Dendritic cell treated with granulocyte-macrophage colony-stimulating factor and Interleukin-4, amounts not matched to agents 40 ng/mL and 50 ng/mL, for 4 days (primary cell): Measurements from ENCODE around the gene AOAH.

Experiments used
- H3K27ac Mint-ChIP-seq: one replicate; pipeline ENCODE4 v1.8.0; 2022; ENCODE audit warnings: mild to moderate bottlenecking, mixed read lengths
- H3K27me3 Mint-ChIP-seq: one replicate; pipeline ENCODE4 v1.8.0; 2022; ENCODE audit warnings: mild to moderate bottlenecking, mixed read lengths
- H3K36me3 Mint-ChIP-seq: one replicate; pipeline ENCODE4 v1.8.0; 2022; ENCODE audit warnings: low read depth, mixed read lengths
- H3K4me1 Mint-ChIP-seq: one replicate; pipeline ENCODE4 v1.8.0; 2022; ENCODE audit warnings: low read depth, mixed read lengths
- H3K4me3 Mint-ChIP-seq: one replicate; pipeline ENCODE4 v1.8.0; 2022; ENCODE audit warnings: mild to moderate bottlenecking, moderate library complexity, mixed read lengths
- H3K9me3 Mint-ChIP-seq: one replicate; pipeline ENCODE4 v1.8.0; 2022; ENCODE audit warnings: mixed read lengths
- intact Hi-C: fragments of 100-400 bp; cut with micrococcal nuclease; formaldehyde crosslinking; loops from one replicate; pipeline ENCODE4 v1.15.0; 2022

AOAH gene

DNA sequence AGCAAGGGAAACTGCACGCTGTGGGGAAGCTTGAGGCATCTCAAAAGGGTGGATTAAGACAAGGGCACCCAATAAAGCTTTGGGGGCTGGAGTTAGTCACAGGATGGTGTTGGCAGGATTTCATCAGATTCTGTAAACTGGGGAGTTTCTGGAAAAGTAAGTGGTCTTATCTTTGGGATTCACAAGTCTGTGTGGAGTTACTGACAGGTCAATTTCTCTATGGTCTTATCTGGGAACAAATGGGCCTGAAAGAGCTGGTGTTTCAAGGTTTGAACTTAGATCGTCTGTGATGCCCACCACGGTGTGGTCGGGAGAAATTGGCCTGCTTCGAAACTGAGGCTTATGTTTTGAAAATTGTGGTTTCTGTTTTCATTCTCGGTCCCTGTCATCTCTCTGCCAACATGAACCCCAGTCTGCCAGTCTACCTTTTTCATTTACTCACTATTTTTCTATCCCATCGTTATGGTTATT lies 23.8 kb upstream of the AOAH start:
- Mint-ChIP-seq H3K9me3 (no peaks in the 10 kb centered on the region), H3K4me1 (peaks cover 82% of the 10 kb centered on the region), H3K4me3 (no peak overlapping the region), H3K27me3 (no peaks in the 10 kb centered on the region), H3K27ac (peak overlapping the region; percentile 76), H3K36me3 (no peaks in the 10 kb centered on the region)
- intact Hi-C loops = no loop called here

DNA sequence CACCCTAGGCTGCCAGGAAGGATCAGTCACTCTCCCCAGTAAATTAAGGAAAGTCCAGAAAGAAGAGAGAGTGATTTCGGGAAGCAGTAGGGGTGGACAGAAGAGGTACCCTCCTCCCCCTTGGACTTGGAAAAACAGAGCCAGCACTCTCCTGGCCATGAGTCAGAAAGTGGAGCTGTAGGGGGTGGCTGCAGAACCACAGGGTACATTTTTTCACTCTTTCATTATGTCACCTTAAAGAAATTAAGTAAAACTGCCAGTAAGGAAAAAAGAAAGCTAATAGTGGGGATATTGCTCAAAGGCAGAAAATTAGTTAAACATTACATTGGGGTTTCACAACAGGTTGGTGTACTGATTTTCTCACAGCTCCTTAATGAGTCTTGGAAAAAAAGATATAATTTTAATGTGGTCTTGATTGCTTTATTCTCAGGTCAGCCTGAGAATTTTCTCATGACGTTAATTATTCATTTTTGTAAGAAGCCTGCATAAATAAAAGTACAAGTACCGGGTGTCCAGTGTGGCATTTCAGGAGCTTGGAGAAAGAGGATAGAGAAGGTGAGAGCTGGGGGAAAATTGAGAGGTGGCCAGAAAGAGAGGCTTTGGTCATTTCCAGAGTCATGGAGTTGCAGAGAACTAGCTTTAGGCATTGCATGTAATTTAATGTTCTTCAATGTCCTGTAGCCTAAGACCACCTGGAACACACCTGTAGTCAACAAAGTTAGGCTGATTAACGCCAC lies 23.2 kb upstream of the AOAH start:
- Mint-ChIP-seq H3K36me3 (no peaks in the 10 kb centered on the region), H3K27ac (peak overlapping the region; percentile 76), H3K4me1 (peaks cover 83% of the 10 kb centered on the region), H3K4me3 (no peak overlapping the region), H3K27me3 (no peaks in the 10 kb centered on the region), H3K9me3 (no peaks in the 10 kb centered on the region)
- intact Hi-C loops = no loop called here

DNA sequence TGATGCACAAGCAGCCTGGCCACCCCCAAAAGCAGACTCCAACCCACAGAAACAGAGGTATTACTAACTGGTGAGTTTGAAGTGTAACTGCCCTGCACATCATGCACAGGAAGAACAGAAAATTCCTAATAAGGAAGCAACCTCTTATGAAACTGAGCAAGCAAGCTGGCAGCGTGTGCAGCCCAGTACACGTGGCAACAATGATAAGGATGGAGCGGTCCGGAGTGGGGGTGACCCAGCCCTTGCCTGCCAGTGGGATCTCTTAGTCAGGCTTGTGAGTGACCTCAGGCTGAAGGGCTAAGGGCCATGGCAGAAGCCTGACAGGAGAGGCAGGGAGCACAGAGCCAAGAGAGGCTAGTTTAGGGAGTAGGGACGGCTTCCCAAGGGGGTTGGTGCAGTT lies 22.1 kb upstream of the AOAH start:
- Mint-ChIP-seq H3K27ac (peak overlapping the region; percentile 76), H3K36me3 (no peaks in the 10 kb centered on the region), H3K27me3 (no peaks in the 10 kb centered on the region), H3K4me3 (no peak overlapping the region), H3K4me1 (peaks cover 91% of the 10 kb centered on the region), H3K9me3 (no peaks in the 10 kb centered on the region)
- intact Hi-C loops = no loop called here

DNA sequence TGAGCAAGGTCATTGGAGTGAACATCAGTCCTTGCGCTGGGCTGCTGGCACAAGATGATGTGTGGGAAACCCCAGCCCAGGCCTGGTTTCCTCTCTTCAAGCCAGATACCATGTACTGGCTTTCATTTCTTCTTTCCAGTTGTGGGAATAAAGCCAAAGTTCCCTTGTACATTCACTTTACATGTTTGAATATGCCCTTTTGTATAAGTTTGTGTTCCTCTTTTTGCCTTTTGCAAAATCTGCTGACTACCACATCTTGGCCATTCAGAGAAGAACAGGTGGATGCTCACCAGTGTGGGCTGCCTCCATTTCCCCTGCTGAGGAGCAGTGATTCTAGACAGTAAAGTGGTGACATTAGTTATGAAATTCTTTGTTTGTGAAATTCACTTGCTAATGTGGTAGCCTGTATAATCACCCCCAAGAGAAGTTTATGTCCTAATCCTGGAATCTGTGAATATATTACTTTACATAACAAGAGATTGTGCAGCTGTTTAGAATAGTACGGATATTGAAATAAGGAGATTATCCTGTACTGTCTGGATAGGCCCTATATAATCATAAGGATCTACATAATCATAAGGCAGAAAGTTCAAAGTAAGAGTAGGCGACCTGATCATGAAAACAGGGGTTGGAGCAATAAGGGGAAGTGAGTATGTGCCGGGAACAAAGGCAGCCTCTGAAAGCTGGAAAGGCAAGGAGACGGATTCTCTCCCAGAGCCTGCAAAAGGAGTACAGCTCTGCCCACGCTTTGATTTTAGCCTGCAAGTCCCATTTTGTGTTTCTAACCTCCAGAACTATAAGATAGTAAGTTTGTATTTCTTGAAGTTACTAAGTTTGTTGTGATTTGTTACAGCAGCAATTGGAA lies 18.8 kb upstream of the AOAH start:
- intact Hi-C loops = loop anchor here (2.0 kb wide), 1 partner anchor 42 kb away; no protein-coding TSS in a partner anchor
- Mint-ChIP-seq H3K27ac (peak overlapping the region; percentile 82), H3K4me1 (peaks cover 79% of the 10 kb centered on the region), H3K9me3 (no peaks in the 10 kb centered on the region), H3K36me3 (no peaks in the 10 kb centered on the region), H3K4me3 (no peak overlapping the region), H3K27me3 (no peaks in the 10 kb centered on the region)

DNA sequence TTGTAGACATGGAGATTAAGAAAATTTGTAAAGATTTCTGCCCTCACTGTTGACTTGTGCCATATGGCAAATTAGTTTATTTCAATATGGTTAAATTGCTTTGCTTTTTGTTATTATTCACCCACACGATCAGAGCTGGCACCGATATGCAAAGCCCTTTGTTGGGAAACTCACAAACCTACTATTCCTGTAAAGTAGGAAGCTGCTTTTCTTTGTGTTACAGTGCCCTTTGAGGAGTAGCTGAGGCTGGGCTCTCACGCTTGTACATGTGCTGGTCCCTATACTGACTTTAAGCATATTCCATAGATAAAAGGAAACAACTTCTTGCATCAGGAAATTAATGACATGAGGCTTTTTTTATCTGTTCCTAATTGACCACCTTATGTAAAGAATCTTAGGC lies 17.6 kb upstream of the AOAH start:
- Mint-ChIP-seq H3K4me1 (peaks cover 76% of the 10 kb centered on the region), H3K27ac (peak overlapping the region; percentile 82), H3K4me3 (no peak overlapping the region), H3K27me3 (no peaks in the 10 kb centered on the region), H3K9me3 (no peaks in the 10 kb centered on the region), H3K36me3 (no peaks in the 10 kb centered on the region)
- intact Hi-C loops = loop anchor here (2.0 kb wide), 1 partner anchor 43 kb away; no protein-coding TSS in a partner anchor

DNA sequence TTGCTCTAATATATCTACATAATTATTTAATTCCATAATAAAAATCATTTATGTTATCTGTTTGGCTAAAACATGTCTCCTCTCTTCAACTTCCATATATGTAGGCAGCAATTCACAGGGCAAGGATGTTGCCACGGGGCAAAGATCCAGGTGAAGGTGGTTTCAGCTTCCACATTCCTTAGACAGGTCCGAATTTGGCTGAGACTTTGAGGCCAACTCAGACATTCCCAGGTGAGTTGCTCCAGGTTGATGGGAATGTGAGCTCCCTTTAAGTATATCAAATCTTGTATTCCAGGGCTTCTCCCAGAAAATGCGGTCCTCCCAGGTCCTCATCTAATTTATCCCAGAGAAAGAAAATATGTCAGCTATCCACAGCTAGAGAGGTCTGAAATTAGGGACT lies 15.1 kb upstream of the AOAH start:
- Mint-ChIP-seq H3K27me3 (no peaks in the 10 kb centered on the region), H3K4me1 (peaks cover 75% of the 10 kb centered on the region)
- intact Hi-C loops = no loop called here

DNA sequence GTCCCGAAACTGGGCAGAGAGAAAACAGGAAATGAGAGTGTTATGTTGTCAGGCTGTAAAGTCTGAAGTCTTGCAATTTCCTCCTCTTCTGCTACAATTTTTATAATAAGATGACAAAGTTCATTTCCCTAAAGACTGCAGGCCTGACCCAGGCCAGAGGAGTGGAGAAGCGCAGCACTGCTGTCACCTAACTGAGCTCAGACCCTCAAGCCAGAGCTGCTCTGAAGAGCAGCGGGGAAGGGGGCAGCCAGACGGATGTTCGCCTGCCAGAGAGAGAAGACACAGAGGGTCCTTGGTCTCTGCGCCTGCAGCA lies 12.6 kb upstream of the AOAH start:
- Mint-ChIP-seq H3K27ac (peak overlapping the region; percentile 92), H3K4me1 (peaks cover 68% of the 10 kb centered on the region), H3K36me3 (peaks cover 7% of the 10 kb centered on the region), H3K9me3 (peaks cover 5% of the 10 kb centered on the region), H3K4me3 (peak overlapping the region; percentile 80), H3K27me3 (no peaks in the 10 kb centered on the region)
- intact Hi-C loops = no loop called here

More for the DNA sequence above, 15.1 kb upstream of the AOAH start:
- Mint-ChIP-seq H3K9me3 (no peaks in the 10 kb centered on the region), H3K27ac (peak overlapping the region; percentile 39), H3K36me3 (no peaks in the 10 kb centered on the region), H3K4me3 (no peak overlapping the region)

DNA sequence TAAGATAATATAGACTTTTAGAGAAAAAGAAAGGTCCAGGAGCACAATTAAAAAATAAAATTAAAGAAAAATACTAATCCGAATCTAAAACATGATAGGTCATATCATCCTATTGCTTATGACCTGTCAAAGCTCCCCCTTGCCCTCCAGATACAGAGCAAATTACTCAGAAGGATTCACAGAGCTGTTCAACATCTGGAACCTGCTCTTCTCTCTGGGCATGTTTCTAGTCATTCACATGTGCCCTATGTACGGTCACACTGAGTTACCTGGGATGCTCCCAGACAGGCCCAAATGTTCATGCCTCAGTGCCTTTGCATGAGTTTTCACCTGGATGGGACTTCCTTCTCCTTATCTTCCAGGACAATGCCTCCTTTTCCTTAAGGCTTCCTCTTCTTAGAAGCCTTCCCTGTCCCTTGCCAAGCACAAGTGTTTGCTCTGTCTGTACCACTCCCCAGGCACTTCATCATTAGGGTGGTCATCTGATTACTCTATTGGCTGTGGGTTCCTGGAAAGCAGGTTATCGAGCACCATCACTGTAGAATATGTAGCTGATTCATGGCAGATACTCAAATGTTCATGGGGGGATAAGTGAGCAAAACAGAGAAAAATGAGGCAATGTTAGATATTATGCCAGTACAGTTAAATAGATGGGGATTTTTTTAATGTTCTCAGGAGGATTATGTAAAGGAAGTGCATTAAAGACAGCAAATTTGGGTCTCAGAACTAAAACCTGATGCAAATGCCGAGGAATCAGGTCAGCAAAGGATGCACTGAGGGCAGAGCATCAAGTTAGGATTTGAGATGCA lies 12.0 kb upstream of the AOAH start:
- intact Hi-C loops = no loop called here
- H3K9me3 Mint-ChIP-seq = peaks cover 8% of the 10 kb centered on the region
- peaks cover 71% of the 10 kb centered on the region for H3K4me1 Mint-ChIP-seq
- peak overlapping the region; percentile 80 for H3K4me3 Mint-ChIP-seq
- peaks cover 7% of the 10 kb centered on the region for H3K36me3 Mint-ChIP-seq
- H3K27me3 Mint-ChIP-seq = no peaks in the 10 kb centered on the region
- peak overlapping the region; percentile 92 for H3K27ac Mint-ChIP-seq

DNA sequence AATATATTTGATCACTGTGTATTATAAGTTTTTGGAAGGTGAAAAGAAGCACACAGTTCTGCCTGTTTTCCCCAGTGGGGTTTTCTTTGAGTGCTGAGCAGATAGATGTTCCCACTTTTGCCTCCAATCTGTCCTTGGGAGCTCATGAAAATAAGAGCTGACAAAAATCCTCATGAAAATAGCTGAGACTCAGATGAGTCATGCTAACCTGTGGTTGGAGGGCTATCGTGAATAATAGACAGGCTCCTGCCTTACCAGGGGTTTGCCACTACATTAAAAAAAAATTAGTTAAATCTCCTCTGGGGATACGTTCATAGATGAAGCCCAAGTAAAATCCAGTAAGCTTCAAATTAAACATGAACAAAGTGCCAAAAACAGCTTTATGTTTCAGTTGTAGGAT lies 10.9 kb upstream of the AOAH start:
- intact Hi-C loops = no loop called here
- Mint-ChIP-seq H3K4me1 (peaks cover 71% of the 10 kb centered on the region), H3K27ac (peak overlapping the region; percentile 92), H3K36me3 (peaks cover 7% of the 10 kb centered on the region), H3K4me3 (no peak overlapping the region), H3K9me3 (peaks cover 8% of the 10 kb centered on the region), H3K27me3 (no peaks in the 10 kb centered on the region)

DNA sequence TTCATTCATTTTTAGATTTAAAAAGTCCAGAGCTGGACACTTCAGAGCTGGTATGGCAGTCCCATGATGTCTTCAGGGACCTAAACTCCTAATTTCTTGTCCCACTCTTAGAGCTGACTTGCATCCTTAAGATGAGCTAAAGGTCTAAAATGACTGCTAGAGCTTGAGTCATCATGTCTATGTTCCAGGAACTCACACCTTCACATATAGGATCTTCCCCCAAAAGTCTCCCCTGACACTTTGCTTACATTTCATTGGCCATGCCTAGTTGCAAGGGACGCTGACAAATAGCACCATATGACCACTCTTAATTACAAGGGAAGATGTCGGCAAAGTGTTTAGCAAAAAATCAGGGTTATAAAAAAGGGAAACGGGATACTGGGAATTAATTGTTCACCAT lies 10.4 kb upstream of the AOAH start:
- H3K27ac Mint-ChIP-seq = no peak overlapping the region
- intact Hi-C loops = no loop called here
- no peaks in the 10 kb centered on the region for H3K27me3 Mint-ChIP-seq
- peaks cover 7% of the 10 kb centered on the region for H3K36me3 Mint-ChIP-seq
- H3K4me3 Mint-ChIP-seq = no peak overlapping the region
- H3K9me3 Mint-ChIP-seq = peaks cover 8% of the 10 kb centered on the region
- peaks cover 68% of the 10 kb centered on the region for H3K4me1 Mint-ChIP-seq

DNA sequence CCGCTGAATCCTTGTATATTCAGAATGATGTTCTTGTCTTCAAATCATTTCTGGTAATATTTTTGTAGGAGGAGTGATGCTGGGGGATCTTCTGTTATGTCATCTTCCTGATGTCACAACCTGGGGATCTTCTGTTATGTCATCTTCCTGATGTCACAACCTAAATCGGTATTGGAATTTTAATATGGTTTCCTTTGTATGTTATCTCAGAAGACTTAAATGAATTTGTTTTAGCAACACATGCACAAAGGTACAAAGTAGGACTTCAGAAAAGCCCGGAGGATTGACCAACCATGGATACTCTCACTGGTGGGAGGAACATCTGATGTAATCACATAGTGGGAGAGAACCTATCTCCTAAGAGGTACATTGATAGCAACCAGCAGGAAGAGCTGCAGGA lies 9.1 kb upstream of the AOAH start:
- H3K36me3 Mint-ChIP-seq = peaks cover 7% of the 10 kb centered on the region
- intact Hi-C loops = no loop called here
- peaks cover 8% of the 10 kb centered on the region for H3K9me3 Mint-ChIP-seq
- H3K27ac Mint-ChIP-seq = peak overlapping the region; percentile 35
- H3K4me1 Mint-ChIP-seq = peaks cover 62% of the 10 kb centered on the region
- H3K27me3 Mint-ChIP-seq = no peaks in the 10 kb centered on the region
- no peak overlapping the region for H3K4me3 Mint-ChIP-seq

DNA sequence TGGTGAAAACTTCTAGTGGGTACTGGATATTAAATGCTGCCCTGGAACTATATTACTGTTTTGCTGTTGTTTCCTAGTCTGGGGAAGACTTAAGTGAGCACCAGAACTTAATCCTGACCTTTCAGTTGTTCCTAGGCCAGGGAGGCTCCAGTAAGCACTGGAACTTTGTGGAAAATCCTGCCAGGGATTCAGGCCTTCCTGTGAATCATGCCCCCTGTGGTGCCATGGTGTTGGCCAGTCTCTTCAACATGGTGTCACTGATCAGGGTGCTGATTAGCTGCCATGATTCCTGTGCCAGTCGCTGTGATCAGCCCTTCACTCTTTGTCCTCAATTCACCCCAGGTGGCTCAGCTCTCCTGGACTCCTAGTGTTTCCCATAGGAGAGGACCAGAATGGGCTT lies 8.5 kb upstream of the AOAH start:
- Mint-ChIP-seq H3K4me3 (no peak overlapping the region), H3K27me3 (no peaks in the 10 kb centered on the region), H3K27ac (peak overlapping the region; percentile 35), H3K4me1 (peaks cover 60% of the 10 kb centered on the region), H3K9me3 (peaks cover 8% of the 10 kb centered on the region), H3K36me3 (peaks cover 7% of the 10 kb centered on the region)
- intact Hi-C loops = no loop called here

DNA sequence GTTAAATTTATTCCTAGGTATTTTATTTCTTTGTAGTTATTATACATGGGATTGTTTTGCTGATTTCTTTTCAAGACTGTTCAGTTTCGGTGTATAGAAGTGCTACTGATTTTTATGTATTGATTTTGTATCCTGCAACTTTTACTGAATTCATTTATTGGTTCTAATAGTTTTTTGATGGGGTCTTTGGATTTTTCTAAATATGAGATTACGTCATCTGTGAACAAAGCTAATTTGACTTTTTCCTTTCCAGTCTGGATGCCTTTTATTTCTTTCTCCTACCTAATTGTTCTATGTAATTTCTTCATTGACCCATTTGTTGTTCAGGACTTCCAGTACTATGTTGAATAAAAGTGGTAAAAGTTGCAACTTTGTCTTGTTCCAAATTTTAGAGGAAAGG lies 5.8 kb upstream of the AOAH start:
- peaks cover 7% of the 10 kb centered on the region for H3K36me3 Mint-ChIP-seq
- no peaks in the 10 kb centered on the region for H3K27me3 Mint-ChIP-seq
- intact Hi-C loops = no loop called here
- H3K9me3 Mint-ChIP-seq = peaks cover 8% of the 10 kb centered on the region
- H3K27ac Mint-ChIP-seq = no peak overlapping the region
- H3K4me3 Mint-ChIP-seq = no peak overlapping the region
- H3K4me1 Mint-ChIP-seq = peaks cover 62% of the 10 kb centered on the region

DNA sequence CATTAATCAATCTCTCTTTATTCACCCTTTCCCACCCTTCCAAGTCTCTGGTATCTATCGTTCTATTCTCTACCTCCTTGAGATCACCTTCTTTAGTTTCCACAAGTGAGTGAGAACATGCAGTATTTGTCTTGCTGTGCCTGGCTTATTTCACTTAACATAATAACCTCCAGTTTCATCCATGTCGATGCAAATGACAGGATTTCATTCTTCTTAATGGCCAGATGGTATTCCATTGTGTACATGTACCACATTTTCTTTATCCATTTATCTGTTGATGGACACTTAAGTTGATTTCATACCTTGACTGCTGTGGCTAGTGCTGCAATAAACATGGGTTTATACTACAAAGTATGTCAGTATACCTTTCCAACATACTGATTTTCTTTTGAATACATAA lies 3.8 kb upstream of the AOAH start:
- no peak overlapping the region for H3K4me3 Mint-ChIP-seq
- H3K9me3 Mint-ChIP-seq = peaks cover 8% of the 10 kb centered on the region
- peaks cover 19% of the 10 kb centered on the region for H3K36me3 Mint-ChIP-seq
- H3K4me1 Mint-ChIP-seq = peaks cover 65% of the 10 kb centered on the region
- intact Hi-C loops = loop anchor here (10.0 kb wide), 1 partner anchor 47 kb away; no protein-coding TSS in a partner anchor
- H3K27me3 Mint-ChIP-seq = no peaks in the 10 kb centered on the region
- no peak overlapping the region for H3K27ac Mint-ChIP-seq
